ENCODE results near the gene MOSPD3. TPM values are rescaled to one million over a fixed set of nuclear protein-coding genes. Genes with fewer than 3 reads are reported as not detected.

The MOSPD3 gene
- total RNA-seq, 6 experiments from 2014 or later: 8.6 to 19.3 (median 13.9) TPM

DNA sequence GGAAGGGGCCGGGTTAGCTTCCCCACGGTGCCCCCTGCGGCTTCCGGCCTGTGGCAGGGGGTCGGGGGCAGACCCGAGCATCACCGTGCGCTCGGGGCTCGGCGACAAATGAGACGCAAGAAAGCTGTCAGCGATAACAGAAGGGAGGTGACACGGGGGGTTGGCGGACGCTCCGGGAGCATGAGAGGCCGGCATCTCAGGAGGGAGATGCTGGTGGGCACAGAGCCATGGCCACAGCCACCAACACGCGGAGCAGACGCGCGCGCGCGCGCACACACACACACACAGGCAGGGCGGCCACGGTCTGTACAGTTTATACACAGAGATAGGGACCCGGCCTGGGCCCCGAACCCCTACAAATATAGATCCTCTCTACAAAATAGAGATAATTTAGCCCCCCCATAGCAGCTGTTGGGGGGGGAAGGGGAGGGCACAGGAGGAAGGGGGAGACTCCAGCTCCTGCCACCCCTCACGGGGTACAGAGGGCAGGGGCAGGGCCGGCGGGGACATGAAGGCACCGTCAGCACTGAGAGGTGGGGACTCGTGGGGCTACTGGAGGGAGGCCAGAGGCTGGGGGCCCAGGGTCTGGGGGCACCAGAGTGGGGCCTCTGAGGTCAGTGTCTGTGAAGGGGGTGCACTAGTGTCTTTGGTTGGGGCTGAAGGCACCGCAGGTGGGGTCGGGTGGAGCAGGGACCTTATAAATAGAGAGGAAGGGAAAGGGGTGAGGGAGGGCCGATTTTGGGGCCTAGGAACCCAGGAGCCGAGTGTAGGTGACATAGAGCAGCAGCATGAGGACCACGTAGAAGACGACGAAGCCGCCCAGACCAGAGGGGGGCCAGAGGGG, 37.8 kb upstream of the MOSPD3 start:
- no peaks in the 10 kb centered on the region for H3K9me3 ChIP-seq
- WGBS (ENCODE audit: insufficient coverage, low coverage, low lambda C conversion rate, missing lambda C conversion rate): 85% methylated on average over 28 of the region's 44 CpGs
- no peak overlapping the region for H3K4me3 ChIP-seq
- intact Hi-C loops (cut with DNase I): loop anchor here in 1 of 2 donors (5.0 kb wide), 1 partner anchor 118 kb away; the partner anchor contains the start of gene GIGYF1
- ATAC-seq: no peak
- TF ChIP-seq, protein P1, sequence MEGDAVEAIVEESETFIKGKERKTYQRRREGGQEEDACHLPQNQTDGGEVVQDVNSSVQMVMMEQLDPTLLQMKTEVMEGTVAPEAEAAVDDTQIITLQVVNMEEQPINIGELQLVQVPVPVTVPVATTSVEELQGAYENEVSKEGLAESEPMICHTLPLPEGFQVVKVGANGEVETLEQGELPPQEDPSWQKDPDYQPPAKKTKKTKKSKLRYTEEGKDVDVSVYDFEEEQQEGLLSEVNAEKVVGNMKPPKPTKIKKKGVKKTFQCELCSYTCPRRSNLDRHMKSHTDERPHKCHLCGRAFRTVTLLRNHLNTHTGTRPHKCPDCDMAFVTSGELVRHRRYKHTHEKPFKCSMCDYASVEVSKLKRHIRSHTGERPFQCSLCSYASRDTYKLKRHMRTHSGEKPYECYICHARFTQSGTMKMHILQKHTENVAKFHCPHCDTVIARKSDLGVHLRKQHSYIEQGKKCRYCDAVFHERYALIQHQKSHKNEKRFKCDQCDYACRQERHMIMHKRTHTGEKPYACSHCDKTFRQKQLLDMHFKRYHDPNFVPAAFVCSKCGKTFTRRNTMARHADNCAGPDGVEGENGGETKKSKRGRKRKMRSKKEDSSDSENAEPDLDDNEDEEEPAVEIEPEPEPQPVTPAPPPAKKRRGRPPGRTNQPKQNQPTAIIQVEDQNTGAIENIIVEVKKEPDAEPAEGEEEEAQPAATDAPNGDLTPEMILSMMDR (IDR thresholded peaks at IDR 0.05): no peak
- no peaks in the 10 kb centered on the region for H3K27me3 ChIP-seq
- peak in 1 of 3 donors; percentile 58 for DNase-seq
- peak overlapping the region in 2 of 3 donors; percentile 72 to 85 for H3K27ac ChIP-seq
- peaks cover 0 to 44% (median 7%) of the 10 kb centered on the region in 4 donors for H3K36me3 ChIP-seq
- peaks cover 0 to 16% (median 6%) of the 10 kb centered on the region in 4 donors for H3K4me1 ChIP-seq

DNA sequence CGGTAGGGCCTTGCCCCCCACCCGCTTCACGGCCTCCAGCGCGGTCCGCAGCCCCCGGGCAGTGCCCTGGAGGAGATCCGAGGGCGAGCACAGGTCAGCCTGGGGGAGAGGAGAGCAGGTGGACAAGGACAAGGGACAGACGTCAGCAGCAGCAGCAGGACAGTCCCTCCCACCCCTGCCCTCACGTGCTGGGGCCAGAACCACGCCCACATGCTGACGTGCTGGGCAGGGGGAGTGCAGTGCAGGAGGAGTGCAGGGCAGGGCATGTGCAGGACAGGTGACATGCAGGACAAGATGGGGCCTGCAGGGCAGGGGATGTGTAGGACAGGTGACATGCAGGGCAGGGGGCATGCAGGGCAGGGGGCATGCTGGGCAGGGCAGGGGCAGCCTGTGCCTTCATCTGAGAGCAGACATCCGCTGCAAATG, 37.1 kb upstream of the MOSPD3 start:
- peak overlapping the region in 2 of 3 donors; percentile 72 to 85 for H3K27ac ChIP-seq
- intact Hi-C loops (cut with DNase I): no loop called here
- no peaks in the 10 kb centered on the region for H3K27me3 ChIP-seq
- H3K9me3 ChIP-seq: no peaks in the 10 kb centered on the region
- peak; percentile 19 to 80 (median 48) for ATAC-seq
- no peak overlapping the region for H3K4me3 ChIP-seq
- peaks cover 0 to 49% (median 7%) of the 10 kb centered on the region in 4 donors for H3K36me3 ChIP-seq
- peaks cover 0 to 16% (median 5%) of the 10 kb centered on the region in 4 donors for H3K4me1 ChIP-seq
- TF ChIP-seq, protein P1 (IDR thresholded peaks at IDR 0.05): peak in 1 of 4 donors; percentile 8
- peak; percentile 33 for TF ChIP-seq POLR2A (IDR thresholded peaks at IDR 0.05)
- 35% methylated on average over 5 of the region's 14 CpGs for WGBS (ENCODE audit: insufficient coverage, low coverage, low lambda C conversion rate, missing lambda C conversion rate)
- peak; percentile 49 to 96 (median 93) for DNase-seq

DNA sequence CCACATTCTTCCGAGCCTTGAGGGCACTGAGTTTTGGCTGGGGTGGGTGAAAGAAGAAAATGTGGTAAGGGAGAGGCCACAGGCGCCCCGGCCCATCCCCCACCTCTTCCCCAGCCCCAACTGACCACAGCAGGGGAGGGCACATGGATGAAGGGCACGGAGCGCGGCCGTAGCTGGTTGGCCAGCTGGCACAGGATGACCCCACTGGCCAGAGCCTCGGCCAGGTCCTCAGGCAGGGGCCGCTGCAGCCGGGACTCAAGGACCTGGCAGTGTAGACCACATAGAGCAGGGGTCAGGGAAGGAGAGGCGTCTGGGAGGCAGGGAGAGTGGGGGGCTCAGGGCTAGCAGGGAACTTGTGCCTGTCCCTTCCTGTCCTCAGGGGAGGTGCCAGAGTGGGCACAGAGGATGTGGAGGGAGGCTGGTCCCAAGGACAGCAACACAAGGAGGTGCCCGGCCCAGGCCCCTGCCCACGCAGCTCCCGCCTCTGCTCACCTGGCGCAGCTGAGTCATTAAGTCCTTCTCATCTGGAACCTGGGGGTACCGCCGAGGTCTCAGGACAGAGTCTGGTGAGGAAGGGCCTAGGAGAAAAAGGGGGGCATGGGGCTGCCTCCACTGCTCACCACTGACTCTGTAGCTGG, 36.5 kb upstream of the MOSPD3 start:
- H3K36me3 ChIP-seq: peaks cover 0 to 51% (median 8%) of the 10 kb centered on the region in 4 donors
- H3K4me3 ChIP-seq: no peak overlapping the region
- 87% methylated on average over 6 of the region's 17 CpGs for WGBS (ENCODE audit: insufficient coverage, low coverage, low lambda C conversion rate, missing lambda C conversion rate)
- peak in 2 of 4 donors; percentile 0 to 3 for ATAC-seq
- peaks cover 0 to 11% (median 3%) of the 10 kb centered on the region in 4 donors for H3K4me1 ChIP-seq
- peak overlapping the region in 2 of 3 donors; percentile 37 to 72 for H3K27ac ChIP-seq
- TF ChIP-seq POLR2A (IDR thresholded peaks at IDR 0.05): no peak
- TF ChIP-seq, protein P1 (IDR thresholded peaks at IDR 0.05): no peak
- intact Hi-C loops (cut with DNase I): no loop called here
- no peaks in the 10 kb centered on the region for H3K9me3 ChIP-seq
- peak in 1 of 3 donors; percentile 62 for DNase-seq
- no peaks in the 10 kb centered on the region for H3K27me3 ChIP-seq

DNA sequence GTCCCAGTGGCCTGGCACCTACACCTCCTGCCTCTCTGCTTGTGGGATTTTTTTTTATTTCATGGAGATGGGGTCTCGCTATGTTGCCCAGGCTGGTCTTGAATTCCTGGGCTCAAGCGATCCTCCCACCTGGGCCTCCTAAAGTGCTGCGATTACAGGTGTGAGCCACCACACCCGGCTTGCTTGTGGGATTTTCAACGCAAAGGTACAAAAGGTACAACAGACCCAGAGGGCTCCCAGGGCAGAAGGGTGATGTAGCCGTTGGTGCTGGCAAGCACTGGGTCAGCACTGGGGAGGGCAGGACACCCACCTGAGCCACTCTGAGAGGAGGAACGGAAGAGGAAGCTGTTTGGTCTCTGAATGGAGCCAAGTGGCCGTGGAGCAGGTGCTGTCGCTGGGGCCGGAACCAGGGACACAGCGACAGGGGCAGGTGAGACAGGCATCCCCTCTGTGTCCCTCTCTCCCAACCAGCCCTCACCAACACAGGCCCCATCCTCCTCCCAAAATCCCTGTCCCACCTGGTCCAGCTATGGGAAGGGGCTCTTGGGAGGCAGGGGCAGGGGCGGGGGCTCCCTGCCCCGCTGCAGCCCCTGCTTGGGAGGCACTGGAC, 35.9 kb upstream of the MOSPD3 start:
- Histone ChIP-seq H3K36me3 (peaks cover 0 to 58% (median 11%) of the 10 kb centered on the region in 4 donors), H3K27me3 (no peaks in the 10 kb centered on the region), H3K4me3 (no peak overlapping the region), H3K27ac (peak overlapping the region in 2 of 3 donors; percentile 37 to 72), H3K4me1 (peaks cover 0 to 5% (median 0%) of the 10 kb centered on the region in 4 donors), H3K9me3 (no peaks in the 10 kb centered on the region)
- TF ChIP-seq POLR2A (IDR thresholded peaks at IDR 0.05): no peak
- TF ChIP-seq, protein P1 (IDR thresholded peaks at IDR 0.05): no peak
- DNase-seq: no peak
- intact Hi-C loops (cut with DNase I): no loop called here
- 92% methylated on average over 4 of the region's 13 CpGs for WGBS (ENCODE audit: insufficient coverage, low coverage, low lambda C conversion rate, missing lambda C conversion rate)
- ATAC-seq: no peak
